ENCODE results near the gene KIAA1143. TPM values are rescaled to one million over a fixed set of nuclear protein-coding genes. Genes with fewer than 3 reads are reported as not detected.

Gene KIAA1143
- 10 to 100 TPM; 38.7 to 39.8 TPM for total RNA-seq

DNA sequence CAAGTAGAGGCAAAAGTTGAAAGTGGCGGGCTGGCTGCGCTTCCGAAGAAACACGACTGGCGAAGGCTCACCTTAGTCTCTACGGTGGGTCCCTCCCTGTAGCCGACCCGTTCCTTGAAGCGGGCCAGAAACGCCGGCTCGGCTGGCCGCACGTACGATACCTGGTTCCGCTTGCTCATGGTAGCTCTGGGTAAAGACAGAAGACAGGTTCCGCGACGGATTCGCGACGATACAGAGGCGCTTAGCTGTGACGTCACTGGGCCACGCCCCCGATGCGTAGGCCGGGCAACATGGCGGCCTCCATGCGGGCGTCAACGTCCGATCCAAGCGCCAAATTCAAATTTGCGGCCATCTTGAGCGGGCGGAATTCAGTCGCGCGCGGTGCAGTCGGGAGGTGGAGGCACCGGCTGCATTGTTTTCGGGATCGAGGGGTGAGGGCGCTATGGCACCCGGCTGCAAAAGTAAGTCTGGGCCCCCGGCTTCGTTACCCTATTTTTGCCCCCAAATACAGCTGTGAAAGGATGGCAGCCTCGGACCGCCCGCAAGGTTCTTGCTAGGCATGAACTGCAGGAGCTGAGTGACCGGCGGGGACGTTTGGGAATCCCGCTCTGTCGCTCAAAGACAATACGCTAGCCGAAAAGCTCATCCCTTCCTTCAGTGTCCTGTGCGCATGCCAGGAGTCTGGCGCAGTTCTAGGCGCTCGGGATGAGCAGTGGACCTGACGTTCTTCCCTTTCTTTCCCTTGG is at the start of gene KIAA1143, which contains the start of gene KIF15:
TSS of gene KIAA1143 (minus strand) at position 196 of the 746 bp plus-strand sequence. CDS start at position 179, 17 bp downstream.
TSS of gene KIF15 (plus strand) at position 371 of the 746 bp plus-strand sequence. CDS start at position 443, 72 bp downstream.
- DNase-seq, result peak; percentile 98
- H3K27ac Mint-ChIP-seq, result peak within 1 kb of the TSS; percentile 93
- ATAC-seq, result peak; percentile 96
- peaks cover 80% of the 10 kb centered on the region for H3K36me3 Mint-ChIP-seq (ENCODE audit: low read depth)
- peaks cover 33% of the 10 kb centered on the region for H3K4me1 Mint-ChIP-seq (ENCODE audit: low read depth)
- H3K27me3 Mint-ChIP-seq (ENCODE audit: low read depth), result no peaks in the 10 kb centered on the region
- ChIA-PET POLR2A (interaction anchor here (0.6 to 2.9 kb wide), 16 partner anchors 10 to 748 kb away, joined by 3 to 16 read pairs (median 4); partner anchors contain the start of genes EXOSC7, LARS2, TCAIM and ZDHHC3), CTCF (interaction anchor here (1.1 to 1.5 kb wide), 4 partner anchors 11 to 43 kb away, joined by 3 to 6 read pairs (median 4); partner anchors contain the start of gene ZNF501)
- peaks cover 24% of the 10 kb centered on the region for H3K9me3 Mint-ChIP-seq (ENCODE audit: insufficient read depth)
- peak within 1 kb of the TSS; percentile 95 for H3K4me3 Mint-ChIP-seq

DNA sequence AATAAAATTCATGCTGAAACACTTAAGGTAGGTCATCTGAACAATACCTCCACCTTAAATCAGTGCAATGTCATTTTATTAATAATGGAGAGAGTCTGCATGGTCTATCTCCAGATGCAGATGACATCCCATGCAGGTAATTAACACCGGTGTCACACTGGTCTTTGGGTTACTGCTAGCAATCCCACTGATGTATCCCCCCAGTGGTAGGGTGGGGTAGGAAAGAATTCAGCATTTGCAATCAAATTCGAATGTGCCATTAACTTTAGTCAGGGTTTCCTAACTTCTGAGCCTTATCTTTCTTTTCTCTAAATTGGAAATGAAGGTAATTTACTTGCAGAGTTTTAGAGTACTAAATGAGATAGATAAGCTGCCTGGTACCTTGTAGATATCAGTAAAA is 44.5 kb upstream of the KIAA1143 start:
- ATAC-seq (no peak), DNase-seq (no peak)
- Mint-ChIP-seq H3K27me3 (ENCODE audit: low read depth) (no peaks in the 10 kb centered on the region), H3K4me1 (ENCODE audit: low read depth) (no peaks in the 10 kb centered on the region), H3K9me3 (ENCODE audit: insufficient read depth) (no peaks in the 10 kb centered on the region), H3K27ac (no peak overlapping the region), H3K4me3 (no peak overlapping the region), H3K36me3 (ENCODE audit: low read depth) (peaks cover 53% of the 10 kb centered on the region)
- ChIA-PET CTCF (interaction anchor here (0.9 to 2.0 kb wide), 2 partner anchors 9 to 44 kb away, joined by 3 to 6 read pairs; partner anchors contain the start of genes KIAA1143 and KIF15), POLR2A (no interaction called here)

GRCh38 chr3:44803298-44803697 is 41.9 kb upstream of the KIAA1143 start:
- H3K4me3 Mint-ChIP-seq, result no peak overlapping the region
- H3K27ac Mint-ChIP-seq, result no peak overlapping the region
- H3K9me3 Mint-ChIP-seq (ENCODE audit: insufficient read depth), result no peaks in the 10 kb centered on the region
- DNase-seq (no peak), ATAC-seq (no peak)
- ChIA-PET CTCF (no interaction called here), POLR2A (no interaction called here)
- no peaks in the 10 kb centered on the region for H3K27me3 Mint-ChIP-seq (ENCODE audit: low read depth)
- H3K4me1 Mint-ChIP-seq (ENCODE audit: low read depth), result no peaks in the 10 kb centered on the region
- H3K36me3 Mint-ChIP-seq (ENCODE audit: low read depth), result peaks cover 57% of the 10 kb centered on the region

GRCh38 chr3:44802011-44802410 is 40.6 kb upstream of the KIAA1143 start:
- no peak overlapping the region for H3K27ac Mint-ChIP-seq
- CTCF ChIA-PET, result interaction anchor here (1.2 kb wide), 1 partner anchor 12 kb away, joined by 4 read pairs; no protein-coding TSS in a partner anchor
- H3K27me3 Mint-ChIP-seq (ENCODE audit: low read depth), result no peaks in the 10 kb centered on the region
- DNase-seq (no peak), ATAC-seq (no peak)
- H3K9me3 Mint-ChIP-seq (ENCODE audit: insufficient read depth), result no peaks in the 10 kb centered on the region
- H3K4me3 Mint-ChIP-seq, result no peak overlapping the region
- H3K4me1 Mint-ChIP-seq (ENCODE audit: low read depth), result no peaks in the 10 kb centered on the region
- POLR2A ChIA-PET, result no interaction called here
- H3K36me3 Mint-ChIP-seq (ENCODE audit: low read depth), result peaks cover 61% of the 10 kb centered on the region

DNA sequence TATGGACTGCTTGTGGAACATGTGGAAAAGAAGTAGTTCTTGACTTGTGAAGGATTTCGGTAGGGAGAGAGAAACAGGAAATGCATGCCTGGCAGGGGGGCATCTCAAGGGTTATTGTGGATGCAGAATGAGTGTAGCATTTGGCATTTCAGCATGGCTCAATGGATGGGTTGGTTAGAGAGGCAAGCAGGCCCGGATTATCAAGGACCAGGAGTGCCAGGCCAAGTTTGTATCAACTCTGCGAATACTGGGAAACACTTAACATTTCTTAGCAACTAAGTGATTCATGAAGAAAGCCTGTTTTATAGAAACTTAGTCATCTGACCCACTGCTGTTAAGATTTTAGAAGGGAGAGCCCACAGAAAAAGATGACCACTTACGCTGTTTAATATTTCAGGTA is 33.8 kb upstream of the KIAA1143 start:
- Mint-ChIP-seq H3K4me1 (ENCODE audit: low read depth) (no peaks in the 10 kb centered on the region), H3K9me3 (ENCODE audit: insufficient read depth) (no peaks in the 10 kb centered on the region), H3K4me3 (no peak overlapping the region), H3K36me3 (ENCODE audit: low read depth) (peaks cover 57% of the 10 kb centered on the region), H3K27me3 (ENCODE audit: low read depth) (no peaks in the 10 kb centered on the region), H3K27ac (no peak overlapping the region)
- DNase-seq (no peak), ATAC-seq (no peak)
- CTCF ChIA-PET, result no interaction called here
- POLR2A ChIA-PET, result no interaction called here

DNA sequence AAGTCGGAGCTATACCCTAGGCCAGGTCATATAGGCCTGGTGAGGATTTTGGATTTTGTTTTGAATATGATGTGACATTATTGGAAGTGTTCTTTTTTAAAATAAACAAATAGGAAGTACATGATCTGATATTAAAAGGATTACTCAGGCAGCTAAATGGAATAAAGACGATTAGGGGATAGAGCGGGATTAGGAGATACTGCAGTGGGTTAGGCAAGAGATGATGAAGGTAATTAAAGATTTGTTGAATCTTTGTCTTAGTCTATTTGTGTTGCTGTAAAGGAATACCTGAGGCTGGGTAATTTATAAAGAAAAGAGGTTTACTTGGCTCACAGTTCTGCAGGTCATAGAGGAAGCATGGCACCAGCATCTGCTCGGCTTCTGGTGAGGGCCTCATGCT is 21.5 kb upstream of the KIAA1143 start:
- CTCF ChIA-PET, result no interaction called here
- H3K4me1 Mint-ChIP-seq (ENCODE audit: low read depth), result no peaks in the 10 kb centered on the region
- ATAC-seq, result no peak
- DNase-seq, result no peak
- no peak overlapping the region for H3K27ac Mint-ChIP-seq
- peaks cover 60% of the 10 kb centered on the region for H3K36me3 Mint-ChIP-seq (ENCODE audit: low read depth)
- no peaks in the 10 kb centered on the region for H3K9me3 Mint-ChIP-seq (ENCODE audit: insufficient read depth)
- H3K27me3 Mint-ChIP-seq (ENCODE audit: low read depth), result no peaks in the 10 kb centered on the region
- no peak overlapping the region for H3K4me3 Mint-ChIP-seq
- POLR2A ChIA-PET, result interaction anchor here (0.6 kb wide), 1 partner anchor 1685 kb away, joined by 3 read pairs; no protein-coding TSS in a partner anchor

DNA sequence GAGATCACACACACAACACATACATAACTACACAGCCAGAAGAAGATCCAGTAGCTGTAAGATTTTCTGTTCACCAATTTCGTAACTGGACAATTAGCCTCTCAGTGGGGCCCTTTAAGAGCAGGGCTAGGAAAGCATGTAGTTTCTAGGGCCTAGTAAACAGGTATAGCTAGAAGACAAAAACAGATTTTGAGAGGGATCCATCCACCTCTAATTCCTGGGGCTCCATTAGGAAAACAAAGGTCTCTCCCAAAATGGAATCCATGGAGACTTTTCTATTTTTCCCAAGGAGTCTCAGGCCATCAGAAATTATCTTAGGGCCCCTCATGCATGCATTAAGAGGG is 10.7 kb upstream of the KIAA1143 start:
- Mint-ChIP-seq H3K4me1 (ENCODE audit: low read depth) (no peaks in the 10 kb centered on the region), H3K27ac (no peak overlapping the region), H3K4me3 (no peak overlapping the region), H3K9me3 (ENCODE audit: insufficient read depth) (peaks cover 34% of the 10 kb centered on the region), H3K27me3 (ENCODE audit: low read depth) (no peaks in the 10 kb centered on the region), H3K36me3 (ENCODE audit: low read depth) (peaks cover 87% of the 10 kb centered on the region)
- POLR2A ChIA-PET, result interaction anchor here (1.1 to 1.4 kb wide), 2 partner anchors 10 to 11 kb away, joined by 4 read pairs; partner anchors contain the start of genes KIAA1143 and KIF15
- DNase-seq (no peak), ATAC-seq (no peak)
- CTCF ChIA-PET, result interaction anchor here (0.9 kb wide), 1 partner anchor 11 kb away, joined by 3 read pairs; the partner anchor contains the start of genes KIAA1143 and KIF15

DNA sequence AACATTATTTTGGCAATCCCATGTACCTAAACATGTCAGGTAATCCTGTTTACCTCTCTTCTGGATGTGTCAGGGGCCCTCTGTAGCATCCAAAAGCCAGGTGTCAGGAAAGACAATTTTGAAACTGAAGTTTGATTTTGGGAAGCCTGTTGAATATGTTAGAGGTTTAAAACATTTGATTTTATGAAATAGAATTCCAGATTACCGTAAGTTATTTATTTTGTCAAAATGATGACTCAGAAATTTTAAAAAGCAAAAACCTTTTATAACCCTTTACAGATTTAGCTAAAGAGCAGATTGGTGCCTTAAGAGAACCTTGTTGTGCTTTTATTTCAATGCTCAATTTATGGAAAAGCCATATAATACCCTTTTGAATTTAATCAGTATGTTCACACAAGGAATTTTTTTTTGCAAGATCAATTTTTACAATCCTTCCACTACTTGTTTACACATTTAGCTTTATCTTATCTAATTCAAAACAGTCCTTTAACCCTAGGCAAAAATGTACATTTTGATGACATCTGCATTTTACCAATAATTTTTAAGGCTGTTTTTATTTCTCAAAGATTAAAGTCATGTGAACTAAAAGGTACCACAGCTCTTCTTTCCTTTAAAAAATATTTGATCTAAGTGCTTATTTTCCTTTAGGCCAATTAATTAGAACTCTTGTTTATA is 10.1 kb upstream of the KIAA1143 start:
- ChIA-PET POLR2A (interaction anchor here (1.1 to 1.4 kb wide), 2 partner anchors 9 to 11 kb away, joined by 4 read pairs; partner anchors contain the start of genes KIAA1143 and KIF15), CTCF (no interaction called here)
- no peaks in the 10 kb centered on the region for H3K27me3 Mint-ChIP-seq (ENCODE audit: low read depth)

DNA sequence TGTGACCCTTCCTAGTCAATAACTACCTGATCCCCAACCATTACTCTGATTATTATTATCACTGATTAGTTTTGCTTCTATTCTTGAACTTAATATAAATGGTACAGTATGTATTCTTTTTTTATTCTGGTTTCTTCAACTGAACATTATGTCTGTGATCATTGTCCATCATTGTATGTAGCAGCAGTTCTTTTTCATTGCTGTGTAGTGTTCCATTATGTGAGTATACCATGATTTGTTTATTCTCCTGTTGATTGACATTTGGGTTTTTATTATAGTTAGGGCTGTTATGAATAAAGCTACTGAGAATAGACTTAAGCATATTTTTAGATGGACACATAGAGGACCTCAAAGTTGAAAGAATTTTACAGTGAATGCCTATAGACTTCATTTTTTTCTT is 2.8 kb upstream of the KIAA1143 start:
- DNase-seq, result no peak
- H3K27ac Mint-ChIP-seq, result no peak overlapping the region
- no peak for ATAC-seq
- H3K27me3 Mint-ChIP-seq (ENCODE audit: low read depth), result no peaks in the 10 kb centered on the region
- H3K4me1 Mint-ChIP-seq (ENCODE audit: low read depth), result peaks cover 30% of the 10 kb centered on the region
- ChIA-PET POLR2A (no interaction called here), CTCF (no interaction called here)
- no peak overlapping the region for H3K4me3 Mint-ChIP-seq
- peaks cover 81% of the 10 kb centered on the region for H3K36me3 Mint-ChIP-seq (ENCODE audit: low read depth)
- H3K9me3 Mint-ChIP-seq (ENCODE audit: insufficient read depth), result peaks cover 16% of the 10 kb centered on the region

More for the DNA sequence above, 10.1 kb upstream of the KIAA1143 start:
- peaks cover 37% of the 10 kb centered on the region for H3K9me3 Mint-ChIP-seq (ENCODE audit: insufficient read depth)
- H3K4me1 Mint-ChIP-seq (ENCODE audit: low read depth), result no peaks in the 10 kb centered on the region
- H3K27ac Mint-ChIP-seq, result no peak overlapping the region
- H3K4me3 Mint-ChIP-seq, result no peak overlapping the region
- DNase-seq (no peak), ATAC-seq (no peak)
- peaks cover 88% of the 10 kb centered on the region for H3K36me3 Mint-ChIP-seq (ENCODE audit: low read depth)

DNA sequence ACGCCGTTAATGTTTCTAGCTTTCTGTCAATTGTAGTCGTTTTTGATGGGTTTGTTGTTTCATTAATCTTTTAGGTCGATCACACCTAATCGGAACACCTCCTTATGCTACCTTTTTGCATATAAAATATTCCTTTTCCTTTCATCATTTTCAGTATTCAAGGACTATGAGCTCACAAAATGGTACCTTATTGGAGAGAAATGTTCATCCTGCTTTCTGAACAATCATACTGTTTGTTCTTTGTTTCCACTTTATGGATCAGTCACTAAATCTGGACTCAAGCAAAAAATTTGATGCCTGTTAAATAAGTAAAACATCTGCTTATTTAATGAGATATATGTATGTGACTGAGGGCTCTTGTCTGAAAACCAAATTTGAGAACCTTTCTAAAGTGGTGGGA is 1.3 kb upstream of the KIAA1143 start:
- no peak for DNase-seq
- Mint-ChIP-seq H3K36me3 (ENCODE audit: low read depth) (peaks cover 79% of the 10 kb centered on the region), H3K9me3 (ENCODE audit: insufficient read depth) (peaks cover 20% of the 10 kb centered on the region), H3K27ac (peak overlapping the region; percentile 93), H3K4me1 (ENCODE audit: low read depth) (peaks cover 33% of the 10 kb centered on the region), H3K4me3 (peak overlapping the region; percentile 95), H3K27me3 (ENCODE audit: low read depth) (no peaks in the 10 kb centered on the region)
- ATAC-seq, result no peak
- ChIA-PET POLR2A (interaction anchor here (0.7 to 1.9 kb wide), 9 partner anchors 9 to 1523 kb away, joined by 3 to 10 read pairs (median 4); partner anchors contain the start of genes TCAIM and ZNF445), CTCF (interaction anchor here (1.4 to 1.5 kb wide), 2 partner anchors 34 to 42 kb away, joined by 6 read pairs; partner anchors contain the start of gene ZNF501)

DNA sequence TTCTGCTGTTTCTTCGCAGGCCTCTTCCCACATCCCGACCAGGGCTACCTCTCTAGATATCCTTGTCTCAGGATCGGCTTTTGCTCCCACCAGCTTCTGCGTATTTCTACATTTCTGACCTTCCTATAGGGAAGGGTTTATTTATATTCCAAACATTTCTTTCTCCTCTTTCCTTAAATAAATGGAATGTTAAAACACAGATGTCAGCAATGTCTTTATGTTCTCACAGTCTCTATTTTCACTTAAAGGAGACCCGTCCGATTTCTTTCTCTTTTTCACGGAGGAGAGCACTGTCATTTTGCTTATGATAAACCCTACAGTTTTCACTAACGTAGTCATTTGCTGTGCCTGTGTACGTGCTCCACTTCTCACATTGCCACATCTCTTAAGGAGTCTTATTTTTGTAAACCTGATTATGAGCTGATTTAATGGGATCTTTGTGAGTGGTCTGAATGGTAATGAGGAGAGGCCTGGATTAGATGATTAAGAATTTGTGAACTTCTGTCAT is 805 bp upstream of the KIAA1143 start:
- Mint-ChIP-seq H3K27me3 (ENCODE audit: low read depth) (no peaks in the 10 kb centered on the region), H3K4me3 (peak overlapping the region; percentile 95), H3K4me1 (ENCODE audit: low read depth) (peaks cover 33% of the 10 kb centered on the region), H3K9me3 (ENCODE audit: insufficient read depth) (peaks cover 24% of the 10 kb centered on the region), H3K27ac (peak overlapping the region; percentile 93), H3K36me3 (ENCODE audit: low read depth) (peaks cover 79% of the 10 kb centered on the region)
- POLR2A ChIA-PET, result interaction anchor here (0.6 to 2.9 kb wide), 15 partner anchors 10 to 1523 kb away, joined by 3 to 16 read pairs (median 4); partner anchors contain the start of genes LARS2, TCAIM, ZNF197 and ZNF35
- CTCF ChIA-PET, result interaction anchor here (1.2 to 1.5 kb wide), 3 partner anchors 10 to 43 kb away, joined by 3 to 6 read pairs (median 6); partner anchors contain the start of gene ZNF501
- no peak for DNase-seq
- ATAC-seq, result no peak
